Measurements from ENCODE around the gene TDRD10.
"Not testable (repeated sequence)": the region's sequence is repeated elsewhere in the genome, so short reads cannot be mapped to it uniquely, and the experiment has no call there.

The TDRD10 gene

GRCh38 chr1:154520333-154520732 is 18.3 kb downstream of the TDRD10 start:
- DNase-seq = no peak

GRCh38 chr1:154521695-154522094 is 19.7 kb downstream of the TDRD10 start:
- no peak for DNase-seq

- no peak for DNase-seq
Measured at GRCh38 chr1:154524881-154525280, 22.9 kb downstream of the TDRD10 start.

GRCh38 chr1:154527192-154527591 is 25.2 kb downstream of the TDRD10 start:
- DNase-seq = no peak

DNA sequence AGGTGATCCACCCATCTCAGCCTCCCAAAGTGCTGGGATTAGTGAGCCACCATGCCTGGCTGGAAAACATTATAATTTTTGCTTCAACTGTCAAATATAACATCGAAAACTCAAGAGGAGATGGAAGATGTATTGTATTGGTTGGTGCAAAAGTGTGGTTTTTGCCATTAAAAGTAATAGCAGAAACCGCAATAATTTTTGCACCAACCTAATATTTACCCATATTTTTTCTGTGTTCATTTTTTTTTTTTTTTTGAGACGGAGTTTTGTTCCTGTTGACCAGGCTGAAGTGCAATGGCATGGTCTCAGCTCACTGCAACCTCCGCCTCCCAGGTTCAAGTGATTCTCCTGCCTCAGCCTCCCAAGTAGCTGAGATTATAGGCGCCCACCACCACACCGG is 27.3 kb downstream of the TDRD10 start:
- no peak for DNase-seq

DNA sequence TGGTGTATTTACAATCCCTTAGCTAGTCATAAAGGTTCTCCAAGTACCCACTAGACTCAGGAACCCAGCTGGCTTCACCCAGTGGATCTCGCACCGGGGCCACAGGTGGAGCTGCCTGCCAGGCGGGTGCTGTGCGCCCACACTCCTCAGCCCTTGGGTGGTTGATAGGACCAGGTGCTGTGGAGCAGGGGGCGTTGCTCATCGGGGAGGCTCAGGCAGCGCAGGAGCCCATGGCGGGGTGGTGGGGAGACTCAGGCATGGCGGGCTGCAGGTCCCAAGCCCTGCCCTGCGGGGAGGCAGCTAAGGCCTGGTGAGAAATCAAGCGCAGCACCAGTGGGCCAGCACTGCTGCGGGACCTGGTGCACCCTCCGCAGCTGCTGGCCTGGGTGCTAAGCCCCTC is 29.9 kb downstream of the TDRD10 start:
- not testable (repeated sequence) for DNase-seq

- peak; percentile 11 for DNase-seq
Measured at GRCh38 chr1:154533952-154534844, 32.2 kb downstream of the TDRD10 start.

DNA sequence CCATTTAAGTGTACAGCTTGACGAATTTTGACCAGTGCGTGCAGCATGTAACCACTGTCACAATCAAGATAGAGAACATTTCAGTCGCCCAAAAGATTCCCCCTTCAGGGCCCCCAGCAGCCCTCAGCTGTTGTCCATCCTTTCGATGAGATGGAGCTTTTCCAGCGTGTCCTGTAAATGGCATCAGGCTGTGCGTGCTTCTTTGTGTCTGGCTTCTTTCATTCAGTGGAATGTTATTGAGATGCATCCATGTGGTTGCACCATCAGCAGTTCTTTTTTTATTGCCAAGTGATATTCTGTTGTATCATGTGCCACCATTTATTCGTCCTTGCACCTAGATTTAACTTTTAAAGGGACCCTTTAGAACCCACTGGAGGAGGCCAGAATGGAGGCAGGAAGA is 34.6 kb downstream of the TDRD10 start:
- DNase-seq = no peak

GRCh38 chr1:154539486-154540483 is 37.8 kb downstream of the TDRD10 start:
- DNase-seq = no peak

DNA sequence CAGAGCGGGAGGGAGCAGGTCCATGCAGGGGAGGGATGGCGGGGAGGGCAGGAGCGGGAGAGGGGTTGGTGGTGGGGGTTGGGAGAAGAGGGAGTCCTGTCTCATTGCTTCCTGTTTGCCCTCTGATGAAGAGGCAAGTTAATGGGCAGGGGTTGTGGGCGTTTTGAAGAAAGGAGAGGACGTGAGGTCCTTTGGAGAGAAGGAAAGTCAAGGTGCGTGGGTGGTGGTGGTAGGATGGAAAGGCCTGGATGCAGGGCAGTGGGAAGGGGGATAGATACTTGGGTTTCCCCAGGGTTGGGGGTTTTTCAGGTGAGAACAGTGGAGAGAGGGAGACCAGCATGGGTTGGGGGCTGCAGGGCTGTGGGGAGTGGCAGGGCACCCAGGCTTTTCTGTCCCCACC is 39.2 kb downstream of the TDRD10 start:
- DNase-seq = no peak

DNA sequence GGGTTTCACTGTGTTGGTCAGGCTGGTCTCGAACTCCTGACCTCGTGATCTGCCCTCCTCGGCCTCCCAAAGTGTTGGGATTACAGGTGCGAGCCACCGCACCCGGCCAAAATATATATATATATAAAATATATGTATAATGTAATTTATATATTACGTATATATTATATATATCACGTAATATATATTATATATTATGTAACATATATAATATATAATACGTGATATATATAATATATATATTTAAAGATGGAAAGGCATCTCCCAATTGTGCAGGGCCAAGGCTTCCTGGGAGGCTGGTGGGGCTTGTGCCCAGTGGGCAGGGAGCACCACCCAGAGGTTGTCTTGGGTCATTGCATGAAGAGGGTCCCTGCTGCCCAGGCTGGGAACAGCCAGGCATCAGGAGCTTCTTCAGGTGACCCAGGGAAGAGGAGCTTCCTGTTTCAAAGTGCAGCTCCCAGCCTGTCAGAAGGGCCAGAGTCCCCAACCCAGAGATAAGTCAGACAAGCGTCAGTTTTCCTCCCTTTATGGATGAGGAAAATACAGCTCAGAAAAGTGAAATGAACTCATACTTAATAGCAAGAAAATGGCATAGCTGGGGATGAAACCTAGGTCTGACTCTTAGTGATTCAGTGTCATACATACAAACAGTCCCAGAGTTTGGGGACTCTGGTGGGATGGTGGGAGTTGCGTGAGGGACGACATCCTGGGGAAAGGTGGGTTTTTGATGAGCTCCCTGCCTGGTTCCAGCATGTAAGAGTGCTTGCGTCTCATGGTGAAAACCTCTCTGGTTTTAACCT is 44.4 kb downstream of the TDRD10 start:
- DNase-seq = peak; percentile 53

DNA sequence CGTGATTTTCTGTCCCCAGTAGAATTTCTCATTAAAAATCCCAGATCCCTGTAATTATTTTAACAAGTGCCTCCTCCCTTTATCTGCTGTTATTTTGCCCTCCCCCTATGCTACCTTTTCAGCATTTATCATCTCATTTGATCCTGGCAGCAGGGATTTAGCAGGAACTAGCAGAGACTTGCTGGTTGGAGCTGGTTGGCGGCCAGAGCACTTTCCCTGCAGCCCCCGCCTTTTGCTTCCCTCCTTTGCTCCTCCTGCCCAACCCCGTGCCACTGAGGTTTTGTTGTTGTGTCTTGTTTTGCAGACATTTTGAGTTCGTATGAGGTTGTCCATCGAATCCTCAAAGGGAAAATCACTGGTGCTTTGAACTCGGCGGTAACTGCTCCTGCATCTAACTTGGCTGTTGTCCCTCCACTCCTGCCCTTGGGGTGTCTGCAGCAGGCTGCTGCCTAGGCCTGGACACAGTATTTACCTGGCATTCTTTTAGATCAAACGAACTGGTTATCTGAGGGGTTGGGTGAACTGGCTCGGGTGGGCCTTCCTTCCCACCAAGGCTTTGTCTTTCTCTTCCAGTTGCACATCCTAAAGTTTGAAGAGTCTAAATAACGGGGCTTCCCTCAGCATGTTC is 45.2 kb downstream of the TDRD10 start:
- DNase-seq = no peak

DNA sequence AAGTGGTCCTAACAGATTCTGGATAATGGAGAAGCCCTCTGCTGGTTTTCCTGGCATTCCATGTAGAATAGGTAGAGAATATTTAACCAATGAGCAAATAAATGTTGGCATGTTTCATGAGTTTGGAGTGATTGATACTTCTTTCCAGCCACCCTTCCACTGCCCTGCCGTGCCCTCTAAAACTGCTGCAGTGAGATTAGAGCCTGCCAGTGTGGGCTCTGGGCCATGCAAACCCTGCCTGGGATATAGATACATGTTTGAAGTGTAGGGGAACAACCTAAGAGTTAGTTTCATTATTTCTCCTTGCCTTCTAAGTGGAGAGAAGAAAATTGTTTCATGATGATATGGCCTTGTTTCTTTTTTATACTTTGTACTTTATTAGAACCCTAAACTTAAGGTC is 46.0 kb downstream of the TDRD10 start:
- no peak for DNase-seq

- DNase-seq = no peak
Measured at GRCh38 chr1:154549202-154549770, 47.3 kb downstream of the TDRD10 start.

DNA sequence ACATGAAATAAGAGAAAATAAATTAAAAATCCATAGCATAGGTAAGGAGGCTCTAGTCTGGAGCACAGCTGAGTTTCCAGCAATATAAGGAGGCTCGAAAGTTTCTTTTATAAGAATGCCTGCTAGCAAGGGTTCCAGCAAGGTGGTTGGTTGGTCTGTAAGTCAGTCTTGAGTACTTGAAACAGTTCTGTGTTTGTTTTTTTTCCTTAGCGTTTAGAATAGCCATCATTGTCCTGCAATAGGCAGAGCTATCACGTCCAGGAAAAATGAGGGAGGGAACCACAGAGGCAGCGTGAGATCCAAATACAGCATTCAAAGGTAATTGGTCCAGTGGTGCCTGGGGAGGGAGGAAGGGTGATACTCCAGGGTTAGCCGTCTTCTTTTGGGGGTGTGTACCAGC is 48.1 kb downstream of the TDRD10 start:
- no peak for DNase-seq

DNA sequence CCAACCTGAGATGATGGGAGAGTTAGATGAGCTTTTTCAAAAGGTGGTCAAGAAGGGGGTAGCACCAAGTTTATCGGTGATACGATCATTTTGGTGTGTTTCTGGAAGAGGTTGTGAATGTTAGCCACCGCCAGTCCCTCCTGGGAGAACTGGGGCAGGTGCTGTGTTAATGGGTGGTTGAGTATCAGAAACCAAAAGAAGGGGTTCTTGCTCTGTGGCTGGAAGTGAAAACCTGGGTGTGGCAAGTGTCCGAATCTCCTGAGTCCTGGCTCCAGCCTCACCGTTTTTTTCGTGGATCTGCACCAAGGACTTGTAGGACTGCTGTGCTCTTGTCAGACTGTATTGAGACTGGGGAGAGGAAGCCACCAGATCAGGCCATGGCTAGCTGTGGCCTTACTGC is 48.6 kb downstream of the TDRD10 start:
- no peak for DNase-seq

GRCh38 chr1:154551474-154551873 is 49.5 kb downstream of the TDRD10 start:
- no peak for DNase-seq

DNA sequence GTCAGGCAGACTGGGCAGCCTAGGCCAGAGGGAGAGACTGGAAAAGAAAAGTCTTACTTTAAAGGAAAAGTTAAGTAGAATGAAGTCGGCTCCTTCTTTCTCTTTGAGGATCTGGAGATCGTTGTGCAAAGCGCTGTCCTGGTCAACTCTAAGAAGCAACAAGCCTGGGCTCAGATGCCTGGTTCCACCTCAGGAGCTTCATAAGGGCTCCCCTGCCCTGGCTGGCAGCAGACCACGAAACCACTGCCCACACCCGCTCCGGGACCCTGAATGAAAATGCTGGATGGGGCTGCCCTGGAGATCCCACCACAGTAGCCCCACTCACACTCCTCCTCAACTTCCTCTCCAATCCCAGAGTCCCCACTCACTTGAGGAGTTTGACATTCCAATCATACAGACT is 50.0 kb downstream of the TDRD10 start:
- no peak for DNase-seq

- DNase-seq = no peak
Measured at GRCh38 chr1:154553056-154554030, 51.3 kb downstream of the TDRD10 start.

DNA sequence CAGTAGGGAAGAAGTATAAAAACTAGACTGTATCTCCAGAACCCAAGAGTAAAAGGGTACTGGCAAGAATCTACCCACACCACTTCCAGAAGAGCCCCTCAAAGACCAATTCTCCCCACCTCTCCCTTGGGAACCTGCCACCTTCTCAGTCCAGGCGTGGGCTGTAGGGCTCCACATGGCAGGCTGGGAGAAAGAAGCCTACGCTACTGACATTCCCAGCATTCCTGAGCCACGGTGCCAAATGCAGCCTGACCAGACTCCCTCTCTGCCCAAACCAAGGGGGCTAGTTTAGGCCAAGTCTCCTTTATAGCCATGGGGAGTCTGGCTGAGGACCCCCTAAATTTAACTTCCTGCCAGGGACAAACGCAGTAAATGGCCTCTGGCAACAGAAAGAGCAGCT is 54.4 kb downstream of the TDRD10 start:
- DNase-seq = peak; percentile 40

Measured in fibroblast of upper back skin (primary cell).